ENCODE data around the gene PLEKHM3. TPM values are rescaled to one million over a fixed set of nuclear protein-coding genes. Genes with fewer than 3 reads are reported as not detected.

Gene PLEKHM3
- total and polyA plus RNA-seq, 2 of the 13 experiments (the other 11 are each of a cell fraction or from before 2014, with no cell fraction given): 4.5 to 4.7 TPM

- peak; percentile 47; the same call in 1 of the 2 replicates for TF ChIP-seq DRAP1 (CRISPR knock-in tag; IDR thresholded peaks at IDR 0.05)
- no peak for TF ChIP-seq ZNF282 (IDR thresholded peaks at IDR 0.05; ENCODE audit: partially characterized antibody)
- peak; percentile 34; the same call in 1 of the 2 replicates for TF ChIP-seq ZMYM2 (CRISPR knock-in tag; IDR thresholded peaks at IDR 0.05)
- no peak for TF ChIP-seq PCBP1 (IDR thresholded peaks at IDR 0.05; ENCODE audit: borderline replicate concordance, low read depth, low read length)
- no peak for TF ChIP-seq ZNF746 (CRISPR knock-in tag; IDR thresholded peaks at IDR 0.05)
- no peak for TF ChIP-seq KLF13 (CRISPR knock-in tag; IDR thresholded peaks at IDR 0.05)
- peak; percentile 60; the same call in 1 of the 2 replicates for TF ChIP-seq GFI1 (CRISPR knock-in tag; IDR thresholded peaks at IDR 0.05; ENCODE audit: borderline replicate concordance)
- TF ChIP-seq ZNF652 (CRISPR knock-in tag; IDR thresholded peaks at IDR 0.05; ENCODE audit: borderline replicate concordance, low read depth): no peak; the same call in 1 of the 2 replicates
- TF ChIP-seq CBX2 (IDR thresholded peaks at IDR 0.05; ENCODE audit: low read depth, low read length): no peak
- no peak for TF ChIP-seq CBX2 (CRISPR knock-in tag; IDR thresholded peaks at IDR 0.05; ENCODE audit: low read depth)
- no peak for TF ChIP-seq ZNF549 (CRISPR knock-in tag; IDR thresholded peaks at IDR 0.05)
- TF ChIP-seq MBD4 (IDR thresholded peaks at IDR 0.05; ENCODE audit: borderline replicate concordance, low read length): no peak
- TF ChIP-seq ZNF205 (CRISPR knock-in tag; IDR thresholded peaks at IDR 0.05): no peak; the same call in 1 of the 2 replicates
- TF ChIP-seq TBX3 (IDR thresholded peaks at IDR 0.05; ENCODE audit: borderline replicate concordance): no peak
- TF ChIP-seq CHCHD3 (CRISPR knock-in tag; IDR thresholded peaks at IDR 0.05): no peak
- TF ChIP-seq MAFG (CRISPR knock-in tag; IDR thresholded peaks at IDR 0.05): no peak
- TF ChIP-seq PHF21A (CRISPR knock-in tag; IDR thresholded peaks at IDR 0.05): 0 out of 2 replicates have a peak, but pooled peaks have one; percentile 27
- no peak for TF ChIP-seq ZNF17 (CRISPR knock-in tag; IDR thresholded peaks at IDR 0.05)
- TF ChIP-seq SNAPC4 (CRISPR knock-in tag; IDR thresholded peaks at IDR 0.05): 0 out of 2 replicates have a peak, but pooled peaks have one; percentile 30
- TF ChIP-seq ZNF383 (CRISPR knock-in tag; IDR thresholded peaks at IDR 0.05; ENCODE audit: borderline replicate concordance): no peak
- no peak for TF ChIP-seq NFYB (CRISPR knock-in tag; IDR thresholded peaks at IDR 0.05)
- TF ChIP-seq ZNF674 (CRISPR knock-in tag; IDR thresholded peaks at IDR 0.05; ENCODE audit: low read depth): no peak
- TF ChIP-seq ZNF644 (CRISPR knock-in tag; IDR thresholded peaks at IDR 0.05; ENCODE audit: low read depth): peak; percentile 83; the same call in 1 of the 2 replicates
- TF ChIP-seq PAWR (CRISPR knock-in tag; IDR thresholded peaks at IDR 0.05; ENCODE audit: borderline replicate concordance): no peak
- TF ChIP-seq RFX5 (IDR thresholded peaks at IDR 0.05; ENCODE audit: low read depth, low read length): no peak
- TF ChIP-seq ZNF501 (CRISPR knock-in tag; IDR thresholded peaks at IDR 0.05): no peak
- peak; percentile 46; the same call in 1 of the 2 replicates for TF ChIP-seq ELF3 (CRISPR knock-in tag; IDR thresholded peaks at IDR 0.05)
- TF ChIP-seq JUND (CRISPR knock-in tag; IDR thresholded peaks at IDR 0.05): no peak
- TF ChIP-seq ZNF761 (CRISPR knock-in tag; conservative IDR thresholded peaks at IDR 0.05): no peak
Measured at GRCh38 chr2:207935991-207936370, 89.3 kb downstream of the PLEKHM3 start (continued).

Data from HepG2 (cell line).